Naive thymus-derived CD8-positive, alpha-beta T cell (primary cell): ENCODE data around the gene HOMER3. TPM values are rescaled to one million over a fixed set of nuclear protein-coding genes. Genes with fewer than 3 reads are reported as not detected.
A peak's percentile ranks its signal among the peaks of the same experiment; 100 is the strongest.
"Not testable (repeated sequence)": the region's sequence is repeated elsewhere in the genome, so short reads cannot be mapped to it uniquely, and the experiment has no call there.

Experiments used
- ATAC-seq, 2 donors: fragments of 150-1000 bp; cut with Tn5 transposase in 1 of 2; sonication (Bioruptor Pico), chemical (Tn5 transposase) in 1 of 2; 1 replicate in 1 of 2; 2 replicates in 1 of 2; pipeline ENCODE4 v1.10.0; 2021; ENCODE audit warnings: mild to moderate bottlenecking in 2 of 2, moderate library complexity in 2 of 2
- POLR2A ChIA-PET: fragments of 350-600 bp; sonication (Branson Sonifier 250); formaldehyde crosslinking; loops from one replicate; lab custom pipeline; 2021; ENCODE audit warnings: antibody characterized with exemption; lab: Charles Lee
- DNase-seq, 10 donors: peaks; one replicate each; pipeline versions ENCODE4 v3.0.0 to v3.0.0-alpha.2; 2020 to 2022
- H3K27ac Mint-ChIP-seq, 10 donors: one replicate each; pipeline ENCODE4 v1.8.0; 2020 to 2022; ENCODE audit warnings: mild to moderate bottlenecking in 10 of 10, mixed read lengths in 10 of 10, moderate library complexity in 4 of 10, inconsistent platforms in 1 of 10
- H3K27me3 Mint-ChIP-seq, 5 donors: one replicate each; pipeline ENCODE4 v1.8.0; 2021 to 2022; ENCODE audit warnings: mixed read lengths in 5 of 5
- H3K36me3 Mint-ChIP-seq, 3 donors: one replicate each; pipeline ENCODE4 v1.8.0; 2020 to 2022; ENCODE audit warnings: mixed read lengths in 3 of 3, mild to moderate bottlenecking in 2 of 3, inconsistent platforms in 1 of 3
- H3K4me1 Mint-ChIP-seq, 4 donors: one replicate each; pipeline ENCODE4 v1.8.0; 2021 to 2022; ENCODE audit warnings: mixed read lengths in 4 of 4
- H3K4me3 Mint-ChIP-seq, 10 donors: one replicate each; pipeline ENCODE4 v1.8.0; 2020 to 2022; ENCODE audit warnings: mild to moderate bottlenecking in 10 of 10, mixed read lengths in 10 of 10, moderate library complexity in 6 of 10, inconsistent platforms in 1 of 10
- H3K9me3 Mint-ChIP-seq, 9 donors: one replicate each; pipeline ENCODE4 v1.8.0; 2020 to 2022; ENCODE audit warnings: mixed read lengths in 9 of 9, mild to moderate bottlenecking in 3 of 9, inconsistent platforms in 1 of 9, moderate library complexity in 1 of 9
- polyA plus RNA-seq, 3 donors: library from polyadenylated mRNA; unstranded; fragments of 300-500 nt; fragmentation: Illumina TruSeq; gene quantifications; one replicate each; pipeline ENCODE4 v1.2.3, GENCODE V29; 2021
- total RNA-seq, 8 experiments: library from RNA in 2 of 8; stranded (reverse) in 2 of 8; gene quantifications; one replicate each; pipeline ENCODE4 v1.2.3 and lab custom pipeline; 2021 to 2026

The HOMER3 gene
- total and polyA plus RNA-seq, 5 experiments from 2014 or later, result 0.55 TPM; not detected in 4

DNA sequence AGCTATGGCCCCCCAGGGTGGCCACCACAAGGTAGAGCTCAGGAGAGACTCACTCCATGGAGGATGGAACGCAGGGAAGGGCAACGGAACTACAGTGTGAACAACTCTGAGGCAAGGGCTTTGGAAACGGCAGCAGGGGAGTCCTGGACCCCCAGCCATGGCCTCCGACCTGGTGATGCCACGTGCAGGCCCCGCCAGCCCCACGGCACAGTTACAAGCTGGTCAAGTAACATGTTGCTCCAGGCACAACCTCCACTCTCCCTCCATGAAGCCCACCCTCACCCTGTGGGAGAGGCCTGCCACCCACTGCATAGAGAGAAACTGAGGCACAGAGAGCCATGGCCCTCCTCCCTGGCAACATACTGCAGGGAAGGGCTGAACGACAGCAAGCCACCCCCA, 36.0 kb downstream of the HOMER3 start:
- no peak for DNase-seq
- POLR2A ChIA-PET, result no interaction called here
- H3K9me3 Mint-ChIP-seq, result no peaks in the 10 kb centered on the region
- H3K4me3 Mint-ChIP-seq, result no peak overlapping the region
- ATAC-seq, result no peak
- peaks cover 0 to 43% (median 12%) of the 10 kb centered on the region in 3 donors for H3K36me3 Mint-ChIP-seq
- H3K4me1 Mint-ChIP-seq, result peaks cover 0 to 3% (median 0%) of the 10 kb centered on the region in 4 donors
- H3K27me3 Mint-ChIP-seq, result no peaks in the 10 kb centered on the region
- H3K27ac Mint-ChIP-seq, result peak overlapping the region in 3 of 10 donors; percentile 58 to 89 (median 80)

DNA sequence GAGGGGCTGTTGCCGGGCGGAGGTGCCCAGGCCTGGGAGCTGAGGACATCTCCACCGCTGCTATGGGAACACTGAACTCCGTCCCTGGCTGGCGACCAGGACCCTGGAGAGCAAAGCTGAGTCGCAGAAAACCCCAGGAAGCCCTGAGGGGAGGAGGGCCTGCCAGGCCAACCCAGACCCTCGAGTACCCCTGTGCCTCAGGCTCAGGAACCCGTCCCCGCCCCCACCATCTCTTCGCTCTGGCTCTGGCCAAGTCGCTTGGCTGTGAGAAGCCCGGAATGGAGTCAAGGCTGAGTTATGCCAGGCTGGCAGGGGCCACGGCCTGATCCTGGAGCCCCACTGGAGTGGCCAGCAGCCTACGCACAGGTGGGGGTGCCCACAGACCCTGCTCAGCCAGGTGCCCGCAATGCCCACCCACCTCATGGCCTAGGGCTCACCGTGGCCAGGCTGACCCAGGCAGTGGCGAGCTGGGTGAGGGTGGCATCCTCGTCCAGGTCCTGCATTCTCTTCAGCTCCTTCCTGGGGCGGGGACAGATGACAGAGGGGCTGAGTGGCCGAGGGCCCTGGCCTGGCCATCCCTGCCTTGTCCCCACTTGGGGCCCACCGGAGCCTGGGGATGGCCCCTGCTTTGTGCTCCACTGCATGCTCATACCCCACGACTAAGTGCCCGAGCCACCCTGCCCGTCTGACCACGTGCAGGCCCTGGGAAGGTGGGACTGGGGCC, 36.5 kb downstream of the HOMER3 start:
- peaks cover 0 to 43% (median 12%) of the 10 kb centered on the region in 3 donors for H3K36me3 Mint-ChIP-seq
- no peak overlapping the region for H3K4me3 Mint-ChIP-seq
- no peaks in the 10 kb centered on the region for H3K4me1 Mint-ChIP-seq
- POLR2A ChIA-PET, result interaction anchor here (0.6 kb wide), 1 partner anchor 139 kb away, joined by 3 read pairs; no protein-coding TSS in a partner anchor
- DNase-seq, result no peak
- no peak for ATAC-seq
- peak overlapping the region in 2 of 10 donors; percentile 80 to 89 for H3K27ac Mint-ChIP-seq
- H3K27me3 Mint-ChIP-seq, result no peaks in the 10 kb centered on the region
- no peaks in the 10 kb centered on the region for H3K9me3 Mint-ChIP-seq

GRCh38 chr19:18903156-18904037, 37.6 kb downstream of the HOMER3 start:
- Mint-ChIP-seq H3K36me3 (peaks cover 0 to 44% (median 16%) of the 10 kb centered on the region in 3 donors), H3K27ac (peak overlapping the region in 2 of 10 donors; percentile 56 to 93), H3K4me1 (no peaks in the 10 kb centered on the region), H3K9me3 (no peaks in the 10 kb centered on the region), H3K27me3 (no peaks in the 10 kb centered on the region), H3K4me3 (no peak overlapping the region)
- POLR2A ChIA-PET, result no interaction called here
- peak in 1 of 2 donors; percentile 6 for ATAC-seq
- no peak for DNase-seq

GRCh38 chr19:18902519-18902918, 38.5 kb downstream of the HOMER3 start:
- H3K4me3 Mint-ChIP-seq, H3K9me3 Mint-ChIP-seq, DNase-seq, H3K27me3 Mint-ChIP-seq, ATAC-seq, H3K4me1 Mint-ChIP-seq: not testable (repeated sequence)
- H3K27ac Mint-ChIP-seq, result peak overlapping the region in 1 of 10 donors; percentile 65
- H3K36me3 Mint-ChIP-seq, result peaks cover 0 to 41% (median 16%) of the 10 kb centered on the region in 3 donors
- POLR2A ChIA-PET, result interaction anchor here (0.6 kb wide), 1 partner anchor 16 kb away, joined by 4 read pairs; no protein-coding TSS in a partner anchor

- POLR2A ChIA-PET, result interaction anchor here (0.7 kb wide), 1 partner anchor 1716 kb away, joined by 5 read pairs; no protein-coding TSS in a partner anchor
- H3K36me3 Mint-ChIP-seq, result peaks cover 0 to 43% (median 18%) of the 10 kb centered on the region in 3 donors
These were observed 39.5 kb downstream of the HOMER3 start for GRCh38 chr19:18901491-18901890.

DNA sequence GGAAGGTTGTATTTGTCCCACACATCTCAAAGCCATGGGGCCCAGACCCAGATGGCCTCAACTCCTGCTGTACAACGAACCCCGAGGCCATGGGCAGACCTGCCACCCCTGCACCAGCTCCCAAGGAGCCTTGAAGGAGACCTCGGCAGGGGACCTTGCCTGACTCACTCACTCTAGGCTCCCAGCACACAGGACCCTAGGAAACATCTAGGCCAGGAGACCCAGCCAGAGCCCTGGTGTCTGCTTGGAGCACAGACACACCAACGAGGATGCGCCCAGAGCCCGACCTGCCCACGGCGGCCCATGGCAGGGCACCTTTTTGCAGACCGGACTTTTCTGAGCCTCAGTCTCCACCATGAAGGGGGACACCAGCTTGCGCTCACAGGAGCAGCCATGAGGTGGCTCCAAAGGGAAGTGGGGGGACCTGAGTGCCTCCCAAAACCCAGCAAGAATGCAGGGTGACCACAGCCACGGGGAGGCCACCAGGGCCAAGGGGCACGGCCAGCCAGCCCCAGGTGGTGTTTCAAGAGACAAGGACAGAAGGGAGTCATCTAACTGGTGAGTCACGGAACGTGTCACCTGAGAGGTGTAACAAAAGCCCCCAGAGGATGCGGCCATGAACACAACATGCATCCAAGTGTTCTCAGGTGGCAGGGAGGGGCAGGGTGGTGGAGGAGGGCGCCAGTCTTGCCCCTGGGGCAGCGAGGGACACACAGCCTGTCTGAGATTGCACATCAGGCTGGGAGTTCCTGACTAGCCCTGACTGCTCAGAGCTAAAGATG, 40.1 kb downstream of the HOMER3 start:
- H3K27me3 Mint-ChIP-seq, result peaks cover 9 to 20% (median 13%) of the 10 kb centered on the region in 5 donors
- DNase-seq, result no peak
- ATAC-seq, result no peak
- H3K4me3 Mint-ChIP-seq, result no peak overlapping the region
- peaks cover 0 to 43% (median 15%) of the 10 kb centered on the region in 3 donors for H3K36me3 Mint-ChIP-seq
- peaks cover 4 to 12% (median 11%) of the 10 kb centered on the region in 4 donors for H3K4me1 Mint-ChIP-seq
- H3K9me3 Mint-ChIP-seq, result no peaks in the 10 kb centered on the region
- POLR2A ChIA-PET, result no interaction called here
- no peak overlapping the region for H3K27ac Mint-ChIP-seq

More at GRCh38 chr19:18901491-18901890, 39.5 kb downstream of the HOMER3 start:
- no peaks in the 10 kb centered on the region for H3K9me3 Mint-ChIP-seq
- H3K27ac Mint-ChIP-seq, result no peak overlapping the region
- DNase-seq (no peak), ATAC-seq (no peak)
- peaks cover 3 to 10% (median 9%) of the 10 kb centered on the region in 4 donors for H3K4me1 Mint-ChIP-seq
- no peak overlapping the region for H3K4me3 Mint-ChIP-seq
- peaks cover 8 to 15% (median 11%) of the 10 kb centered on the region in 5 donors for H3K27me3 Mint-ChIP-seq

GRCh38 chr19:18899624-18900560, 41.1 kb downstream of the HOMER3 start:
- H3K4me1 Mint-ChIP-seq, result peaks cover 4 to 14% (median 12%) of the 10 kb centered on the region in 4 donors
- no peak overlapping the region for H3K4me3 Mint-ChIP-seq
- no peaks in the 10 kb centered on the region for H3K9me3 Mint-ChIP-seq
- H3K36me3 Mint-ChIP-seq, result peaks cover 0 to 37% (median 15%) of the 10 kb centered on the region in 3 donors
- no peak for ATAC-seq
- peaks cover 9 to 20% (median 13%) of the 10 kb centered on the region in 5 donors for H3K27me3 Mint-ChIP-seq
- H3K27ac Mint-ChIP-seq, result no peak overlapping the region
- POLR2A ChIA-PET, result no interaction called here
- DNase-seq, result no peak

- peaks cover 11 to 24% (median 15%) of the 10 kb centered on the region in 5 donors for H3K27me3 Mint-ChIP-seq
- POLR2A ChIA-PET, result interaction anchor here (1.3 kb wide), 1 partner anchor 20 kb away, joined by 3 read pairs; the partner anchor contains the start of genes COPE and DDX49
- DNase-seq (no peak), ATAC-seq (no peak)
- H3K4me1 Mint-ChIP-seq, result peaks cover 4 to 15% (median 12%) of the 10 kb centered on the region in 4 donors
- H3K4me3 Mint-ChIP-seq, result no peak overlapping the region
- H3K36me3 Mint-ChIP-seq, result peaks cover 0 to 33% (median 15%) of the 10 kb centered on the region in 3 donors
- no peak overlapping the region for H3K27ac Mint-ChIP-seq
- no peaks in the 10 kb centered on the region for H3K9me3 Mint-ChIP-seq
These were observed 42.2 kb downstream of the HOMER3 start for GRCh38 chr19:18898607-18899408.

- H3K27ac Mint-ChIP-seq, result no peak overlapping the region
- peak overlapping the region in 2 of 10 donors; percentile 62 to 80 for H3K4me3 Mint-ChIP-seq
- ATAC-seq (no peak), DNase-seq (no peak)
- peaks cover 11 to 30% (median 17%) of the 10 kb centered on the region in 5 donors for H3K27me3 Mint-ChIP-seq
- peaks cover 4 to 15% (median 12%) of the 10 kb centered on the region in 4 donors for H3K4me1 Mint-ChIP-seq
- H3K9me3 Mint-ChIP-seq, result no peaks in the 10 kb centered on the region
- POLR2A ChIA-PET, result interaction anchor here (0.6 to 1.3 kb wide), 2 partner anchors 20 to 21 kb away, joined by 3 to 6 read pairs; partner anchors contain the start of genes COPE and DDX49
- peaks cover 0 to 31% (median 15%) of the 10 kb centered on the region in 3 donors for H3K36me3 Mint-ChIP-seq
These were observed 42.9 kb downstream of the HOMER3 start for GRCh38 chr19:18898081-18898606.
